IMR-90 (cell line): ENCODE data around the gene PSD2. TPM values are rescaled to one million over a fixed set of nuclear protein-coding genes. Genes with fewer than 3 reads are reported as not detected.

Experiments
- ATAC-seq: fragments of 200-7000 bp; cut with Tn5 transposase; 2 replicates; pipeline ENCODE4 v1.9.1; 2020; ENCODE audit warnings: low read depth, mild to moderate bottlenecking, moderate library complexity
- BruUV-seq: library from RNA; stranded (reverse); fragments of 400-500 nt; replicated peaks from 2 replicates; lab custom pipeline; 2021; lab: Mats Ljungman, UMichigan
- CTCF ChIA-PET: fragments of 300-600 bp; formaldehyde crosslinking; extraction: SDS; loops from one replicate; lab custom pipeline; 2021; ENCODE audit warnings: antibody characterized with exemption; lab: Yijun Ruan, JAX
- POLR2A ChIA-PET: fragments of 300-600 bp; sonication (Branson Sonifier 250); formaldehyde crosslinking; loops from one replicate; lab custom pipeline; 2022; ENCODE audit warnings: antibody characterized with exemption; ENCODE audit not compliant: unreplicated experiment; lab: Charles Lee
- DNase-seq: peaks from one replicate; pipeline ENCODE4 v3.0.0; 2013
- H2AFZ ChIP-seq: replicated peaks from 2 replicates; pipeline ENCODE3; 2013; ENCODE audit warnings: low read length, mild to moderate bottlenecking; ENCODE audit not compliant: poor library complexity
- H2AK5ac ChIP-seq: 2 replicates; pipeline ENCODE4 v1.6.1; 2013; ENCODE audit warnings: low read depth, low read length, inconsistent platforms
- H2AK9ac ChIP-seq: replicated peaks from 2 replicates; pipeline ENCODE3; 2013; ENCODE audit warnings: mild to moderate bottlenecking, low read depth, low read length, moderate library complexity; ENCODE audit not compliant: poor library complexity
- H2BK120ac ChIP-seq: 2 replicates; pipeline ENCODE4 v1.6.1; 2013; ENCODE audit warnings: low read depth, low read length, inconsistent platforms
- H2BK15ac ChIP-seq: 3 replicates; pipeline ENCODE4 v1.6.1; 2013; ENCODE audit warnings: low read depth, low read length, inconsistent platforms
- H2BK20ac ChIP-seq: 2 replicates; pipeline ENCODE4 v1.6.1; 2013; ENCODE audit warnings: low read depth, mild to moderate bottlenecking, inconsistent platforms, low read length, moderate library complexity
- H2BK5ac ChIP-seq: 2 replicates; pipeline ENCODE4 v1.6.1; 2013; ENCODE audit warnings: mild to moderate bottlenecking, low read depth, low read length, inconsistent platforms; ENCODE audit not compliant: poor library complexity, severe bottlenecking
- H3K14ac ChIP-seq: replicated peaks from 2 replicates; pipeline ENCODE4 v1.6.1; 2013; ENCODE audit warnings: low read depth, low read length, inconsistent platforms
- H3K18ac ChIP-seq: 2 replicates; pipeline ENCODE4 v1.6.1; 2013; ENCODE audit warnings: low read depth, low read length, control low read depth
- H3K23ac ChIP-seq: 2 replicates; pipeline ENCODE4 v1.6.1; 2013; ENCODE audit warnings: low read depth, low read length, inconsistent platforms
- H3K27ac ChIP-seq: 2 replicates; pipeline ENCODE4 v1.5.1; 2013; ENCODE audit warnings: mild to moderate bottlenecking, control low read depth, low read length; ENCODE audit not compliant: insufficient read depth
- H3K27me3 ChIP-seq: 2 replicates; pipeline ENCODE4 v1.6.1; 2013; ENCODE audit warnings: low read length; ENCODE audit not compliant: control insufficient read depth, insufficient read depth
- H3K36me3 ChIP-seq: 2 replicates; pipeline ENCODE4 v1.6.1; 2013; ENCODE audit warnings: low read length, mixed read lengths; ENCODE audit not compliant: control insufficient read depth, insufficient read depth
- H3K4ac ChIP-seq: 2 replicates; pipeline ENCODE4 v1.6.1; 2013; ENCODE audit warnings: low read depth, low read length, inconsistent platforms
- H3K4me1 ChIP-seq: 2 replicates; pipeline ENCODE4 v1.6.1; 2013; ENCODE audit warnings: low read length, mixed read lengths; ENCODE audit not compliant: control insufficient read depth, insufficient read depth
- H3K4me2 ChIP-seq: 2 replicates; pipeline ENCODE4 v1.6.1; 2013; ENCODE audit warnings: low read depth, mild to moderate bottlenecking, control low read depth, low read length, moderate library complexity
- H3K4me3 ChIP-seq: 2 replicates; pipeline ENCODE4 v1.5.1; 2013; ENCODE audit warnings: low read depth, mild to moderate bottlenecking, control low read depth, low read length, moderate library complexity; ENCODE audit not compliant: insufficient read depth
- H3K56ac ChIP-seq: 2 replicates; pipeline ENCODE4 v1.6.1; 2013; ENCODE audit warnings: low read length, inconsistent platforms; ENCODE audit not compliant: insufficient read depth; ENCODE audit errors: extremely low read depth
- H3K79me1 ChIP-seq, 2 experiments: 2 replicates each; pipeline ENCODE4 v1.6.1; 2013; ENCODE audit warnings: low read length in 2 of 2, inconsistent platforms in 1 of 2, low read depth in 1 of 2
- H3K9ac ChIP-seq: 2 replicates; pipeline ENCODE4 v1.6.1; 2013; ENCODE audit warnings: low read depth, low read length, control low read depth
- H3K9me1 ChIP-seq: 2 replicates; pipeline ENCODE4 v1.6.1; 2013; ENCODE audit warnings: low read length, inconsistent platforms; ENCODE audit not compliant: insufficient read depth
- H3K9me3 ChIP-seq: 2 replicates; pipeline ENCODE4 v1.6.1; 2013; ENCODE audit warnings: low read length; ENCODE audit not compliant: control insufficient read depth, insufficient read depth
- H4K20me1 ChIP-seq: 2 replicates; pipeline ENCODE4 v1.6.1; 2013; ENCODE audit warnings: low read length, inconsistent platforms; ENCODE audit not compliant: insufficient read depth
- H4K5ac ChIP-seq: 2 replicates; pipeline ENCODE4 v1.6.1; 2013; ENCODE audit warnings: mild to moderate bottlenecking, low read depth, low read length, control low read depth
- H4K8ac ChIP-seq, 2 experiments: 2 replicates each; pipeline ENCODE4 v1.6.1; 2013; ENCODE audit warnings: low read depth in 2 of 2, low read length in 2 of 2, control low read depth in 1 of 2, inconsistent platforms in 1 of 2
- H4K91ac ChIP-seq: 2 replicates; pipeline ENCODE4 v1.6.1; 2013; ENCODE audit warnings: low read depth, low read length, inconsistent platforms; ENCODE audit not compliant: insufficient read depth
- BHLHE40 ChIP-seq: fragments of 150-350 bp; IDR thresholded peaks from 2 replicates; pipeline ENCODE4 v1.6.1; 2016; ENCODE audit warnings: mild to moderate bottlenecking, low read depth, low read length
- CEBPB ChIP-seq: IDR thresholded peaks from 2 replicates; pipeline ENCODE4 v1.6.1; 2012; ENCODE audit warnings: low read depth, low read length, improper control_type of control experiment
- CHD1 ChIP-seq: IDR thresholded peaks from 2 replicates; pipeline ENCODE4 v1.6.1; 2012; ENCODE audit warnings: low read depth, low read length, improper control_type of control experiment
- CTCF ChIP-seq: conservative IDR thresholded peaks from 2 replicates; pipeline ENCODE4 v1.5.1; 2012; ENCODE audit warnings: mild to moderate bottlenecking, low read depth, low read length, improper control_type of control experiment
- ELK1 ChIP-seq: fragments of 150-350 bp; IDR thresholded peaks from 2 replicates; pipeline ENCODE4 v1.6.1; 2016; ENCODE audit warnings: low read depth, mild to moderate bottlenecking, low read length, moderate library complexity, borderline replicate concordance
- FOS ChIP-seq: fragments of 150-350 bp; IDR thresholded peaks from 2 replicates; pipeline ENCODE4 v1.6.1; 2016; ENCODE audit warnings: low read depth, low read length
- MAFK ChIP-seq: IDR thresholded peaks from 2 replicates; pipeline ENCODE4 v1.6.1; 2012; ENCODE audit warnings: low read depth, low read length, improper control_type of control experiment
- NFE2L2 ChIP-seq: fragments of 150-350 bp; IDR thresholded peaks from 2 replicates; pipeline ENCODE4 v1.6.1; 2016; ENCODE audit warnings: low read depth, mild to moderate bottlenecking, low read length
- POLR2A ChIP-seq: IDR thresholded peaks from 2 replicates; pipeline ENCODE4 v1.6.1; 2012; ENCODE audit warnings: mild to moderate bottlenecking, low read depth, low read length
- RAD21 ChIP-seq: IDR thresholded peaks from 2 replicates; pipeline ENCODE4 v1.6.1; 2012; ENCODE audit warnings: low read length, improper control_type of control experiment
- RCOR1 ChIP-seq: IDR thresholded peaks from 2 replicates; pipeline ENCODE4 v1.6.1; 2012; ENCODE audit warnings: mild to moderate bottlenecking, low read length, improper control_type of control experiment; ENCODE audit not compliant: insufficient replicate concordance
- SMC3 ChIP-seq: fragments of 150-350 bp; IDR thresholded peaks from 2 replicates; pipeline ENCODE4 v1.6.1; 2016; ENCODE audit warnings: low read depth, mild to moderate bottlenecking, antibody characterized with exemption, low read length, moderate library complexity
- USF2 ChIP-seq: fragments of 150-350 bp; IDR thresholded peaks from 2 replicates; pipeline ENCODE4 v1.6.1; 2017; ENCODE audit warnings: mild to moderate bottlenecking, antibody characterized with exemption, low read length, low read depth
- WGBS, 2 experiments: methylation state at CpG; one replicate each; pipeline versions ENCODE4 v1.1.5 to v1.1.7; 2013; ENCODE audit warnings: missing lambda C conversion rate in 2 of 2; ENCODE audit not compliant: insufficient read length in 1 of 2; ENCODE audit errors: extremely low coverage in 2 of 2; 5-methylcytosine and 5-hydroxymethylcytosine counted together
- dilution Hi-C: fragments of 300-500 bp; cut with HindIII; formaldehyde crosslinking; loops from one replicate; pipeline ENCODE4 v1.14.3; 2018; ENCODE audit warnings: low sequenced_read_pairs; ENCODE audit not compliant: unreplicated experiment
- in situ Hi-C: fragments of 300-500 bp; cut with MboI; formaldehyde crosslinking; loops from 3 replicates; pipeline ENCODE4 v1.14.3; 2019; ENCODE audit warnings: low sequenced_read_pairs, inconsistent platforms, mixed read lengths
- intact Hi-C: fragments of 100-400 bp; cut with micrococcal nuclease; formaldehyde crosslinking; loops from 2 replicates; pipeline ENCODE4 v1.10.0; 2022
- polyA plus RNA-seq, 3 experiments: library from polyadenylated mRNA; depleted of rRNA; stranded (reverse); fragments of >200 nt; gene quantifications; 2 replicates each; pipeline ENCODE4 v1.2.3, GENCODE V29; 2012; ENCODE audit warnings: low replicate concordance in 1 of 3
- total RNA-seq: library from RNA; depleted of rRNA; stranded (reverse); fragments of >200 nt; gene quantifications from 2 replicates; pipeline ENCODE4 v1.2.3, GENCODE V29; 2012

Gene PSD2
- total and polyA plus RNA-seq, 2 of the 4 experiments (the other 2 are of a cell fraction): 0.05 TPM; not detected in 1

- no peak overlapping the region for H4K5ac ChIP-seq
- no TSS peak for BruUV-seq
Measured at GRCh38 chr5:139867109-139867508, 71.5 kb downstream of the PSD2 start.

More at GRCh38 chr5:139867109-139867508, 71.5 kb downstream of the PSD2 start:
- no peak overlapping the region for H3K14ac ChIP-seq
- H2AK5ac ChIP-seq: no peak overlapping the region
- DNase-seq: no peak
- H3K4me3 ChIP-seq: no peak overlapping the region
- no peak overlapping the region for H3K4ac ChIP-seq
- H3K18ac ChIP-seq: no peak overlapping the region
- H3K27me3 ChIP-seq: peaks cover 70% of the 10 kb centered on the region
- H3K9me1 ChIP-seq: no peaks in the 10 kb centered on the region
- in situ Hi-C loops: no loop called here
- no peak overlapping the region for H2BK5ac ChIP-seq
- TF ChIP-seq CTCF (no peak), MAFK (no peak), USF2 (no peak), NFE2L2 (no peak), POLR2A (no peak), CHD1 (no peak), FOS (no peak), RAD21 (no peak), SMC3 (no peak), CEBPB (no peak), RCOR1 (no peak), ELK1 (no peak), BHLHE40 (no peak)
- WGBS, 2 experiments: no CpG with 5 or more reads among the region's 2 CpGs
- POLR2A ChIA-PET: no interaction called here
- no peak overlapping the region for H2BK120ac ChIP-seq
- CTCF ChIA-PET: interaction anchor here (1.3 kb wide), 1 partner anchor 80 kb away, joined by 5 read pairs; no protein-coding TSS in a partner anchor
- H3K9ac ChIP-seq: no peak overlapping the region
- no peak overlapping the region for H2AK9ac ChIP-seq
- no peaks in the 10 kb centered on the region for H3K79me1 ChIP-seq
- no peak overlapping the region for H2AFZ ChIP-seq
- H3K4me2 ChIP-seq: no peak overlapping the region
- H3K36me3 ChIP-seq: no peaks in the 10 kb centered on the region
- H2BK20ac ChIP-seq: no peak overlapping the region
- H3K9me3 ChIP-seq: no peaks in the 10 kb centered on the region
- no peak for ATAC-seq
- H4K8ac ChIP-seq: no peak overlapping the region
- H4K20me1 ChIP-seq: no peaks in the 10 kb centered on the region
- no peak overlapping the region for H4K91ac ChIP-seq
- intact Hi-C loops: no loop called here
- no peak overlapping the region for H2BK15ac ChIP-seq
- H3K4me1 ChIP-seq: no peaks in the 10 kb centered on the region
- no peak overlapping the region for H3K27ac ChIP-seq
- no peak overlapping the region for H3K56ac ChIP-seq
- dilution Hi-C loops: no loop called here
- no peak overlapping the region for H3K23ac ChIP-seq
